HEK293 (cell line): ENCODE measurements around the gene MX1.

ENCODE experiments used
- CTCF ChIA-PET: fragments of 350-600 bp; formaldehyde crosslinking; extraction: SDS; loops from one replicate; lab custom pipeline; 2021; ENCODE audit warnings: antibody characterized with exemption; lab: Yijun Ruan, JAX
- POLR2A ChIA-PET: fragments of 300-600 bp; formaldehyde crosslinking; extraction: SDS; loops from one replicate; lab custom pipeline; 2020; ENCODE audit warnings: antibody characterized with exemption, inconsistent platforms; lab: Yijun Ruan, JAX
- H3K27ac ChIP-seq: fragments of 200-500 bp; sonication (Bioruptor generic); 2 replicates; pipeline ENCODE4 v1.5.1; 2014; ENCODE audit warnings: low read depth, low read length, control low read depth, inconsistent platforms; ENCODE audit errors: extremely low read depth
- H3K36me3 ChIP-seq, 2 experiments: fragments of 200-500 bp in 1 of 2; sonication (Bioruptor generic) in 1 of 2; 1 replicate in 1 of 2; 2 replicates in 1 of 2; pipeline ENCODE4 v1.5.1; 2014 to 2017; ENCODE audit warnings: inconsistent platforms in 2 of 2, low read length in 2 of 2; ENCODE audit not compliant: control insufficient read depth in 2 of 2, insufficient read depth in 1 of 2
- H3K4me1 ChIP-seq: fragments of 200-500 bp; sonication (Bioruptor generic); 2 replicates; pipeline ENCODE4 v1.5.1; 2014; ENCODE audit warnings: mild to moderate bottlenecking, low read length, inconsistent platforms; ENCODE audit not compliant: control insufficient read depth, insufficient read depth
- H3K4me3 ChIP-seq: 2 replicates; pipeline ENCODE4 v1.5.1; 2011; ENCODE audit warnings: low read depth, mild to moderate bottlenecking, control low read depth, low read length, moderate library complexity
- H3K9me3 ChIP-seq: fragments of 200-500 bp; sonication (Bioruptor generic); 2 replicates; pipeline ENCODE4 v1.5.1; 2014; ENCODE audit warnings: low read depth, low read length, inconsistent platforms; ENCODE audit not compliant: control insufficient read depth, insufficient read depth
- HOXA7 ChIP-seq: sonication (generic); formaldehyde crosslinking; IDR thresholded peaks from 2 replicates; pipeline ENCODE4 v1.8.1; 2022; ENCODE audit warnings: missing genetic modification reagents, borderline replicate concordance
- KLF16 ChIP-seq: fragments of 450-650 bp; formaldehyde crosslinking; IDR thresholded peaks from 2 replicates; pipeline ENCODE4 v1.5.1; 2017; ENCODE audit warnings: missing biosample characterization, missing genetic modification characterization
- KLF17 ChIP-seq: fragments of 450-650 bp; formaldehyde crosslinking; IDR thresholded peaks from 2 replicates; pipeline ENCODE4 v1.5.1; 2016; ENCODE audit warnings: missing biosample characterization, missing genetic modification characterization
- KLF9 ChIP-seq: fragments of 450-650 bp; formaldehyde crosslinking; IDR thresholded peaks from 2 replicates; pipeline ENCODE4 v1.5.1; 2016; ENCODE audit warnings: missing biosample characterization, missing genetic modification characterization, low read depth
- PRDM4 ChIP-seq: fragments of 450-650 bp; formaldehyde crosslinking; IDR thresholded peaks from 2 replicates; pipeline ENCODE4 v1.5.1; 2017; ENCODE audit warnings: missing biosample characterization, missing genetic modification characterization
- RBAK ChIP-seq: fragments of 450-650 bp; formaldehyde crosslinking; IDR thresholded peaks from 2 replicates; pipeline ENCODE4 v1.5.1; 2016; ENCODE audit warnings: missing biosample characterization, missing genetic modification characterization
- ZBTB10 ChIP-seq: fragments of 450-650 bp; formaldehyde crosslinking; IDR thresholded peaks from 2 replicates; pipeline ENCODE4 v1.5.1; 2016; ENCODE audit warnings: missing biosample characterization, missing genetic modification characterization
- ZBTB26 ChIP-seq: fragments of 450-650 bp; formaldehyde crosslinking; optimal IDR thresholded peaks from 2 replicates; pipeline ENCODE3; 2016; ENCODE audit warnings: missing biosample characterization, mild to moderate bottlenecking, missing genetic modification characterization
- ZBTB48 ChIP-seq: fragments of 450-650 bp; formaldehyde crosslinking; IDR thresholded peaks from 2 replicates; pipeline ENCODE4 v1.5.1; 2016; ENCODE audit warnings: missing biosample characterization, missing genetic modification characterization
- ZFP3 ChIP-seq: fragments of 450-650 bp; formaldehyde crosslinking; IDR thresholded peaks from 2 replicates; pipeline ENCODE4 v1.5.1; 2016; ENCODE audit warnings: low read depth, missing biosample characterization, missing genetic modification characterization
- ZIC2 ChIP-seq: fragments of 450-650 bp; formaldehyde crosslinking; IDR thresholded peaks from 2 replicates; pipeline ENCODE4 v1.5.1; 2016; ENCODE audit warnings: missing biosample characterization, missing genetic modification characterization
- ZNF23 ChIP-seq: fragments of 450-650 bp; formaldehyde crosslinking; IDR thresholded peaks from 2 replicates; pipeline ENCODE4 v1.5.1; 2016; ENCODE audit warnings: missing biosample characterization, missing genetic modification characterization, borderline replicate concordance
- ZNF561 ChIP-seq: fragments of 450-650 bp; IDR thresholded peaks from 2 replicates; pipeline ENCODE4 v1.5.1; 2018; ENCODE audit warnings: missing biosample characterization, missing genetic modification characterization, borderline replicate concordance
- ZNF580 ChIP-seq: fragments of 450-650 bp; formaldehyde crosslinking; IDR thresholded peaks from 2 replicates; pipeline ENCODE4 v1.5.1; 2016; ENCODE audit warnings: missing biosample characterization, missing genetic modification characterization
- ZNF645 ChIP-seq: fragments of 450-650 bp; formaldehyde crosslinking; IDR thresholded peaks from 2 replicates; pipeline ENCODE4; 2016; ENCODE audit warnings: missing biosample characterization, missing genetic modification characterization
- ZSCAN30 ChIP-seq: fragments of 450-650 bp; IDR thresholded peaks from 2 replicates; pipeline ENCODE4 v1.5.1; 2018; ENCODE audit warnings: missing biosample characterization, mild to moderate bottlenecking, missing genetic modification characterization, moderate library complexity
- ZSCAN4 ChIP-seq: fragments of 450-650 bp; formaldehyde crosslinking; IDR thresholded peaks from 2 replicates; pipeline ENCODE4 v1.5.1; 2017; ENCODE audit warnings: missing biosample characterization, missing genetic modification characterization

The MX1 gene

GRCh38 chr21:41429925-41430491 lies 4.0 kb downstream of the MX1 start:
- H3K36me3 ChIP-seq, result no peaks in the 10 kb centered on the region
- CTCF ChIA-PET, result no interaction called here

GRCh38 chr21:41431788-41432548 lies 5.9 kb downstream of the MX1 start:
- TF ChIP-seq ZIC2, result no peak
- TF ChIP-seq KLF17, result no peak
- TF ChIP-seq PRDM4 (tag by site-specific recombination), result no peak
- H3K9me3 ChIP-seq, result no peaks in the 10 kb centered on the region
- H3K27ac ChIP-seq, result no peak overlapping the region
- POLR2A ChIA-PET, result no interaction called here
- no peaks in the 10 kb centered on the region for H3K4me1 ChIP-seq
- no peak overlapping the region for H3K4me3 ChIP-seq
- H3K36me3 ChIP-seq, result peaks cover 0 to 6% of the 10 kb centered on the region in 2 experiments; a peak in 1 of 3 replicates
- CTCF ChIA-PET, result no interaction called here

More at GRCh38 chr21:41429925-41430491, 4.0 kb downstream of the MX1 start:
- Histone ChIP-seq H3K4me1 (no peaks in the 10 kb centered on the region), H3K27ac (no peak overlapping the region), H3K4me3 (no peak overlapping the region), H3K9me3 (no peaks in the 10 kb centered on the region)
- POLR2A ChIA-PET, result no interaction called here
- no peak for TF ChIP-seq ZBTB48 (tag by site-specific recombination)

GRCh38 chr21:41432562-41433460 lies 6.8 kb downstream of the MX1 start:
- Histone ChIP-seq H3K9me3 (no peaks in the 10 kb centered on the region), H3K36me3 (peaks cover 0 to 6% of the 10 kb centered on the region in 2 experiments; a peak in 1 of 3 replicates), H3K4me1 (no peaks in the 10 kb centered on the region), H3K27ac (no peak overlapping the region), H3K4me3 (no peak overlapping the region)
- ChIA-PET POLR2A (no interaction called here), CTCF (no interaction called here)
- TF ChIP-seq ZNF23 (tag by site-specific recombination), result no peak
- no peak for TF ChIP-seq ZNF561 (tag by site-specific recombination)
- no peak for TF ChIP-seq KLF9 (tag by site-specific recombination)
- TF ChIP-seq RBAK (tag by site-specific recombination), result no peak
- TF ChIP-seq ZNF580 (tag by site-specific recombination), result no peak
- no peak for TF ChIP-seq KLF16 (tag by site-specific recombination)
- TF ChIP-seq ZBTB10, result no peak
- TF ChIP-seq ZSCAN4 (tag by site-specific recombination), result no peak
- no peak for TF ChIP-seq ZFP3 (tag by site-specific recombination)
- TF ChIP-seq ZSCAN30, result no peak
- TF ChIP-seq ZBTB26, result no peak
- TF ChIP-seq HOXA7 (CRISPR knock-in tag), result no peak
- no peak for TF ChIP-seq ZNF645
